ENCODE results near the gene FHIP1A. TPM values are rescaled to one million over a fixed set of nuclear protein-coding genes. Genes with fewer than 3 reads are reported as not detected.
"Not testable (repeated sequence)": the region's sequence is repeated elsewhere in the genome, so short reads cannot be mapped to it uniquely, and the experiment has no call there.

The FHIP1A gene
- total RNA-seq (2012; rRNA removed): 0.25 and 0.87 TPM in 2 replicates

GRCh38 chr4:151408630-151409469, at the start of gene FHIP1A:
FHIP1A (plus strand) TSS chr4:151409176; CDS start chr4:151566260, 157,084 bp downstream.
- peaks cover 13% of the 10 kb centered on the region for H3K4me1 ChIP-seq (ENCODE audit: control insufficient read depth, insufficient read depth, low read length)
- H3K27me3 ChIP-seq (ENCODE audit: control insufficient read depth, insufficient read depth, low read length): peaks cover 5% of the 10 kb centered on the region
- no peaks in the 10 kb centered on the region for H3K36me3 ChIP-seq (ENCODE audit: insufficient read depth, low read length)
- peak within 1 kb of the TSS; percentile 77 for H3K4me3 ChIP-seq (ENCODE audit: low read length)
- peak within 1 kb of the TSS; percentile 96 for H3K4me2 ChIP-seq (ENCODE audit: low read length)
- peak within 1 kb of the TSS; percentile 68 for H3K9ac ChIP-seq (ENCODE audit: low read depth, low read length)
- no peaks in the 10 kb centered on the region for H3K9me3 ChIP-seq (replicated peaks; ENCODE audit: low read length)

- no peak overlapping the region for H3K4me3 ChIP-seq (ENCODE audit: low read length)
- no peaks in the 10 kb centered on the region for H3K27me3 ChIP-seq (ENCODE audit: control insufficient read depth, insufficient read depth, low read length)
- H3K9me3 ChIP-seq (replicated peaks; ENCODE audit: low read length): no peaks in the 10 kb centered on the region
- no peaks in the 10 kb centered on the region for H3K36me3 ChIP-seq (ENCODE audit: insufficient read depth, low read length)
- H3K4me1 ChIP-seq (ENCODE audit: control insufficient read depth, insufficient read depth, low read length): peaks cover 5% of the 10 kb centered on the region
- no peak overlapping the region for H3K9ac ChIP-seq (ENCODE audit: low read depth, low read length)
- no peak overlapping the region for H3K4me2 ChIP-seq (ENCODE audit: low read length)
These were observed 49.4 kb upstream of the FHIP1A start for GRCh38 chr4:151359576-151359975.

- peaks cover 3% of the 10 kb centered on the region for H3K4me1 ChIP-seq (ENCODE audit: control insufficient read depth, insufficient read depth, low read length)
- H3K36me3 ChIP-seq (ENCODE audit: insufficient read depth, low read length): no peaks in the 10 kb centered on the region
- H3K9me3 ChIP-seq (replicated peaks; ENCODE audit: low read length): no peaks in the 10 kb centered on the region
- no peak overlapping the region for H3K9ac ChIP-seq (ENCODE audit: low read depth, low read length)
- H3K4me3 ChIP-seq (ENCODE audit: low read length): no peak overlapping the region
- H3K4me2 ChIP-seq (ENCODE audit: low read length): no peak overlapping the region
- H3K27me3 ChIP-seq (ENCODE audit: control insufficient read depth, insufficient read depth, low read length): no peaks in the 10 kb centered on the region
These were observed 47.9 kb upstream of the FHIP1A start for GRCh38 chr4:151361126-151361525.

- Histone ChIP-seq H3K27me3 (ENCODE audit: control insufficient read depth, insufficient read depth, low read length) (no peaks in the 10 kb centered on the region), H3K9ac (ENCODE audit: low read depth, low read length) (no peak overlapping the region), H3K9me3 (replicated peaks; ENCODE audit: low read length) (no peaks in the 10 kb centered on the region), H3K36me3 (ENCODE audit: insufficient read depth, low read length) (no peaks in the 10 kb centered on the region), H3K4me3 (ENCODE audit: low read length) (no peak overlapping the region), H3K4me2 (ENCODE audit: low read length) (no peak overlapping the region), H3K4me1 (ENCODE audit: control insufficient read depth, insufficient read depth, low read length) (no peaks in the 10 kb centered on the region)
These were observed 47.0 kb upstream of the FHIP1A start for GRCh38 chr4:151361966-151362365.

- H3K36me3 ChIP-seq (ENCODE audit: insufficient read depth, low read length): no peaks in the 10 kb centered on the region
- no peak overlapping the region for H3K4me2 ChIP-seq (ENCODE audit: low read length)
- H3K4me3 ChIP-seq (ENCODE audit: low read length): no peak overlapping the region
- no peak overlapping the region for H3K9ac ChIP-seq (ENCODE audit: low read depth, low read length)
- no peaks in the 10 kb centered on the region for H3K27me3 ChIP-seq (ENCODE audit: control insufficient read depth, insufficient read depth, low read length)
- H3K9me3 ChIP-seq (replicated peaks; ENCODE audit: low read length): no peaks in the 10 kb centered on the region
- no peaks in the 10 kb centered on the region for H3K4me1 ChIP-seq (ENCODE audit: control insufficient read depth, insufficient read depth, low read length)
These were observed 46.4 kb upstream of the FHIP1A start for GRCh38 chr4:151362404-151363164.

GRCh38 chr4:151376540-151376939, 32.4 kb upstream of the FHIP1A start:
- Histone ChIP-seq H3K4me3 (ENCODE audit: low read length) (no peak overlapping the region), H3K4me2 (ENCODE audit: low read length) (no peak overlapping the region), H3K4me1 (ENCODE audit: control insufficient read depth, insufficient read depth, low read length) (no peaks in the 10 kb centered on the region)

GRCh38 chr4:151389311-151389710, 19.7 kb upstream of the FHIP1A start:
- Histone ChIP-seq H3K4me1 (ENCODE audit: control insufficient read depth, insufficient read depth, low read length) (no peaks in the 10 kb centered on the region), H3K36me3 (ENCODE audit: insufficient read depth, low read length) (no peaks in the 10 kb centered on the region), H3K9ac (ENCODE audit: low read depth, low read length) (no peak overlapping the region), H3K4me3 (ENCODE audit: low read length) (no peak overlapping the region), H3K4me2 (ENCODE audit: low read length) (no peak overlapping the region), H3K9me3 (replicated peaks; ENCODE audit: low read length) (no peaks in the 10 kb centered on the region), H3K27me3 (ENCODE audit: control insufficient read depth, insufficient read depth, low read length) (no peaks in the 10 kb centered on the region)

More at GRCh38 chr4:151376540-151376939, 32.4 kb upstream of the FHIP1A start:
- Histone ChIP-seq H3K9me3 (replicated peaks; ENCODE audit: low read length) (no peaks in the 10 kb centered on the region), H3K27me3 (ENCODE audit: control insufficient read depth, insufficient read depth, low read length) (no peaks in the 10 kb centered on the region), H3K9ac (ENCODE audit: low read depth, low read length) (no peak overlapping the region), H3K36me3 (ENCODE audit: insufficient read depth, low read length) (no peaks in the 10 kb centered on the region)

GRCh38 chr4:151389799-151390198, 19.2 kb upstream of the FHIP1A start:
- H3K4me1 ChIP-seq (ENCODE audit: control insufficient read depth, insufficient read depth, low read length); H3K27me3 ChIP-seq (ENCODE audit: control insufficient read depth, insufficient read depth, low read length); H3K4me2 ChIP-seq (ENCODE audit: low read length); H3K4me3 ChIP-seq (ENCODE audit: low read length); H3K9me3 ChIP-seq (replicated peaks; ENCODE audit: low read length); H3K9ac ChIP-seq (ENCODE audit: low read depth, low read length); H3K36me3 ChIP-seq (ENCODE audit: insufficient read depth, low read length): not testable (repeated sequence)

- no peak overlapping the region for H3K4me3 ChIP-seq (ENCODE audit: low read length)
- no peaks in the 10 kb centered on the region for H3K27me3 ChIP-seq (ENCODE audit: control insufficient read depth, insufficient read depth, low read length)
- H3K9ac ChIP-seq (ENCODE audit: low read depth, low read length): no peak overlapping the region
- H3K9me3 ChIP-seq (replicated peaks; ENCODE audit: low read length): no peaks in the 10 kb centered on the region
- H3K4me2 ChIP-seq (ENCODE audit: low read length): no peak overlapping the region
- H3K36me3 ChIP-seq (ENCODE audit: insufficient read depth, low read length): no peaks in the 10 kb centered on the region
- H3K4me1 ChIP-seq (ENCODE audit: control insufficient read depth, insufficient read depth, low read length): no peaks in the 10 kb centered on the region
These were observed 13.1 kb upstream of the FHIP1A start for GRCh38 chr4:151395873-151396272.

- H3K27me3 ChIP-seq (ENCODE audit: control insufficient read depth, insufficient read depth, low read length): no peaks in the 10 kb centered on the region
- no peaks in the 10 kb centered on the region for H3K36me3 ChIP-seq (ENCODE audit: insufficient read depth, low read length)
- H3K4me2 ChIP-seq (ENCODE audit: low read length): no peak overlapping the region
- H3K9me3 ChIP-seq (replicated peaks; ENCODE audit: low read length): no peaks in the 10 kb centered on the region
- H3K9ac ChIP-seq (ENCODE audit: low read depth, low read length): no peak overlapping the region
- H3K4me3 ChIP-seq (ENCODE audit: low read length): no peak overlapping the region
- no peaks in the 10 kb centered on the region for H3K4me1 ChIP-seq (ENCODE audit: control insufficient read depth, insufficient read depth, low read length)
These were observed 8.6 kb upstream of the FHIP1A start for GRCh38 chr4:151400343-151400742.

- Histone ChIP-seq H3K36me3 (ENCODE audit: insufficient read depth, low read length) (no peaks in the 10 kb centered on the region), H3K4me3 (ENCODE audit: low read length) (no peak overlapping the region), H3K4me1 (ENCODE audit: control insufficient read depth, insufficient read depth, low read length) (no peaks in the 10 kb centered on the region), H3K9ac (ENCODE audit: low read depth, low read length) (no peak overlapping the region), H3K4me2 (ENCODE audit: low read length) (no peak overlapping the region), H3K27me3 (ENCODE audit: control insufficient read depth, insufficient read depth, low read length) (no peaks in the 10 kb centered on the region), H3K9me3 (replicated peaks; ENCODE audit: low read length) (no peaks in the 10 kb centered on the region)
These were observed 7.2 kb upstream of the FHIP1A start for GRCh38 chr4:151401739-151402138.

All from skeletal muscle satellite cell (primary cell).